Epithelial cell of esophagus (primary cell): Measurements from ENCODE around the gene ZFR2.
"Not testable (repeated sequence)": the region's sequence is repeated elsewhere in the genome, so short reads cannot be mapped to it uniquely, and the experiment has no call there.

Experiments
- DNase-seq: peaks from one replicate; pipeline ENCODE4 v3.0.0; 2010; ENCODE audit warnings: low read depth
- H3K4me3 ChIP-seq: 2 replicates; pipeline ENCODE4 v1.5.1; 2011; ENCODE audit warnings: mild to moderate bottlenecking, low read length, control low read depth
- TF ChIP-seq, protein P1 (sequence below): IDR thresholded peaks from 2 replicates; pipeline ENCODE4 v1.5.1; 2011; ENCODE audit warnings: low read depth, mild to moderate bottlenecking, low read length, control low read depth, inconsistent platforms; ENCODE audit not compliant: insufficient read depth; ENCODE audit errors: missing control alignments

ZFR2 gene

DNA sequence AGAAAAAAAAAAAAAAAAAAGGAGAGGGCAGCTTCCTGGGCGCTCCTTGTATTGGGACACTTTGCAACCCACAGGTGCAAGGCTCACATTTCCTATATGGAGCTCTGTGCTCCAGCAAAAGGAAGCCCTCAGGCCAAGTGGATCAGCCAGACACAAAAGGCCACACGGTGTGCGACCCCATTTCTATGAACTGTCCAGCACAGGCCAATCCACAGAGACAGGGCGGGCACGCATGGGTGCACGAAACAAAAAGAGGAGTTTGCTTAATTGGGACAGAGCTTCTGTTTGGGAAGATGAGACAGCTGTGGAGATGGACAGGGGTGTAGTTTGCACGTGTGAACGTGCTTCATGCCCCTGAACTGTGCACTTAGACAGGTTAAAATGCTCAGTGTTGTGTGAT, 51.1 kb downstream of the ZFR2 start:
- TF ChIP-seq, protein P1, sequence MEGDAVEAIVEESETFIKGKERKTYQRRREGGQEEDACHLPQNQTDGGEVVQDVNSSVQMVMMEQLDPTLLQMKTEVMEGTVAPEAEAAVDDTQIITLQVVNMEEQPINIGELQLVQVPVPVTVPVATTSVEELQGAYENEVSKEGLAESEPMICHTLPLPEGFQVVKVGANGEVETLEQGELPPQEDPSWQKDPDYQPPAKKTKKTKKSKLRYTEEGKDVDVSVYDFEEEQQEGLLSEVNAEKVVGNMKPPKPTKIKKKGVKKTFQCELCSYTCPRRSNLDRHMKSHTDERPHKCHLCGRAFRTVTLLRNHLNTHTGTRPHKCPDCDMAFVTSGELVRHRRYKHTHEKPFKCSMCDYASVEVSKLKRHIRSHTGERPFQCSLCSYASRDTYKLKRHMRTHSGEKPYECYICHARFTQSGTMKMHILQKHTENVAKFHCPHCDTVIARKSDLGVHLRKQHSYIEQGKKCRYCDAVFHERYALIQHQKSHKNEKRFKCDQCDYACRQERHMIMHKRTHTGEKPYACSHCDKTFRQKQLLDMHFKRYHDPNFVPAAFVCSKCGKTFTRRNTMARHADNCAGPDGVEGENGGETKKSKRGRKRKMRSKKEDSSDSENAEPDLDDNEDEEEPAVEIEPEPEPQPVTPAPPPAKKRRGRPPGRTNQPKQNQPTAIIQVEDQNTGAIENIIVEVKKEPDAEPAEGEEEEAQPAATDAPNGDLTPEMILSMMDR: no peak
- no peak overlapping the region for H3K4me3 ChIP-seq
- DNase-seq: no peak

DNA sequence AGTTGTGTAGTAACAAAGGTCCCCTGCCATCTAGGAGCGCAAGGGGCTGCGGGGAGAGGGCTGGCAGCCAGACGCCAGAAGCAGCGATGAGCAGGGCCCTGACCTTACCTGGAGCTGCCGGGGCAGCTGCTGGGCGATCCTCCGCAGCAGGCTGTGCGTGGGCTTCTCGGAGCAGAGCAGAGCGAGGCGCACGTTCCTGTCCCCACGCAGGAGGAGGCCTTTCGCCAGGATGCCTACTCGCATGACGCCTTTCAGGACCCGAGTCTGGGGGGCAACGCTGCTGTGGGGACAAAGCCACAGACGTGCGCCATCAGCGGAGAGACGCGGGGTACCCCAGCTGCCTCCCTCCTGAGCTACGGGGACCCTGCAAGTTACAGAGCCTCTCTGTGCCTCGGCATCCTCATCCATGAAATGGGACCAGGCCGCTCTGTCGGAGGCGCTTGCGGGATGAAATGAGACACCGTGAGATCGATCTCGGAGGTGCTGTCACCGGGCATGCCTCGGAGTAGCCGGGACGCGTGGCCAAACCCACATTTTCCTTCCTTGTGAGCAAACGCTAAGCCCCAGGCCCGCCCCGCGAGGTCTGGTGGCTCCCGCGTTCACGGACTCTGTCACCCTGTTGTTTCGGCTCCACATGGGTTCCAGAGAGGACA, 52.1 kb downstream of the ZFR2 start:
- no peak overlapping the region for H3K4me3 ChIP-seq
- DNase-seq: no peak
- TF ChIP-seq, protein P1: no peak

DNA sequence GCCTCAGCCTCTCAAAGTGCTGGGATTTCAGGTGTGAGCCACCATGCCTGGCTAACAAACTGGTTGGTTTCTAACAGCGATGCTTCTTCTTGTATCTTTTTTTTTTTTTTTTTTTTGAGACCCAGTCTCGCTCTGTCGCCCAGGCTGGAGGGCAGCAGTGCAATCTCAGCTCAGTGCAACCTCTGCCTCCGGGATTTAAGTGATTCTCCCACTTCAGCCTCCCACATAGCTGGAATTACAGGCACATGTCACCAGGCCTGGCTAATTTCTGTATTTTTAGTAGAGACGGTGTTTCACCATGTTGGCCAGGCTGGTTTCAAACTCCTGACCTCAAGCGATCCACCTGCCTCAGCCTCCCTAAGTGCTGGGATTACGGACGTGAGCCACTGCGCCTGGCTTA, 52.7 kb downstream of the ZFR2 start:
- not testable (repeated sequence) for DNase-seq, H3K4me3 ChIP-seq

DNA sequence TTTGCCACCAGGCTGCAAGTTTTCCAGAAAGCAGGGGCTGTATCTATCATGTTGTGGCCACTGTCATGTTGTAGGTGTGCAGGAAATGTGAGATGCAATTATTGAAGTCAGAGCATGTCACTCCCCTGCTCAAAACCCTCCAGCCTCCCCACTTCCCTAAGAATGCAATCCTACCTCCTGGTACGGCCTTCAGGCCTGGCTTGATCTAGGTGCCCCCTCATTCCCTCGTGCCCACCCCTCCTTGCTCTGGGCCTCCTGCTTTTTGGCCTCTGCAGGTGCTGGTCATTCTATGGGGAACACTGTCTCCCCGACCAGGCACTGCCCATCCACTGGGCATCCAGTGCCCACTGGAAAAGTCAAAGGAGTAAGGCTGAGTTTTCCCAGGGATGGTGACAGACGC, 54.2 kb downstream of the ZFR2 start:
- TF ChIP-seq, protein P1: no peak
- no peak overlapping the region for H3K4me3 ChIP-seq
- no peak for DNase-seq

DNA sequence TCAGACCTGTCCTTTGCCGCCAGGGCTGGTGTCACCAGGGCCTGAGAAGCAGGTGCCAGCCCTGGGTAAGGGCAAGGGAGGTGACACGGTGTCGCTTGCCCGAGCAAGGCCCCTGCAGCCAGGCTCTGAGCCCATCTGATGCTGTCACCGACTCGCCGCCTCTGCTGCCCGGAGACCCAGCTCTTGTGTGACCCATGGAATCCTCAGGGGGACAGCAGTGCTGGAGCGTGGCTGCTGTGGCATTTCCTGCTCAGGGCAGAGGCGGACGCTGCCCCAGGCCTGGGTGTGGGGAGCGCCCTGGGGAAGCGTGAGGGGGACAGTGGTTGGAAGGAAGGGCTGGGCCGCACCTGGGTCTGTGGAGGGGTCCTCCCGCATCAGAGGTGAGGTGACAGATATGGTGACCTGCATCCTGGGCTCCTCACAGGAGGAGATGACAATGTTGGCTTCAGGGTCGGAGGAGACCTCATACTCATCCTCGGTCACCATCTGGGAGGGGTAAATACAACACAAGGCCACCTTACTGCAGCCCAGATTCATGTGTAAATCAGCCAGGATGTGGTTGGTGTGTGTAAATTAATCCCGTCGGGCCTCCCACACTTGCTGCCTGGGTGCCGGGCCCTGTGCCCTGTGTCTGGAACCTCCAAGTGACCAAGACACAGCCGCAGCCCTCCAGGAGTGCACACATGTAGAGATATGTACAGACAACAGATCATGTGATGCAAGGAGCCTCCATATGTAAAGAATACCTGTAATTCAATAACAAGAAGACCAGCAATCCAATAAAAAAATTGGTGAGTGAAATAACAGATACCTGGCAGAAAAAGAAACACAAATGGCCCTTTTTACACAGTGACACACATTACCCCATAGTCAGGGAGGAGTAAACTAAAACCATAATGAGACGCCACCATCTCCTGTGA, 55.1 kb downstream of the ZFR2 start:
- no peak overlapping the region for H3K4me3 ChIP-seq
- TF ChIP-seq, protein P1: no peak
- DNase-seq: no peak

DNA sequence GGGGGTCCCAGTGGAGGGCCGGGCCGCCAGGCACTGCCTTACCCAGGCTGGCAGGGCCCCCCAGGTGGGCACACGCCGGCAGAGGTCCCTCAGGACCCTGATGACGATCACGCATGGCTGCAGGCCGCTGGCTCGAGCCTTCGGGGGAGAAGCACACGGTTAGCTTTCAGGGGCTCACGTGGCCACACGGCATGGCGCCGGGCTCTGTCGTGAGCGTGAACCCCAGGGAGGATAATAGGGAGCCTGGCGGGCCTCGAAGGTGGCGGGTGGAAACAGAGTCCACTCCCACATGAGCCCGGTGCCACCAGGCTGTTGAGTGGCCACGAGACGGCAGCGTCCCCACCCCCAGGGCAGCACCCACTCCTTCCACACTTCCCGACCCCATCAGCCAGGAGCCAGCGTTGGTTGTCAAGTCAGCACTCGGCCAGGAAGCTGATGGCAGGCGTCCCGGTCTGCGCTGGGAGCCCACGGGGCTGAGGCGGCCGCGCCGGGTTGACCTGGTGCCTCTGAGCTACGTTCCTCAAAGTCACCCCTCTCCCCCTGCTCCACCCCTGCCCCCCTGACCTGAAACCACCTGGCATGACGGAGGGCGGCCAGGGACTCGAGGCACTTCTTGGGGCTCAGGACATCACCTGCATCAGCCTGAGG, 58.0 kb downstream of the ZFR2 start:
- H3K4me3 ChIP-seq: no peak overlapping the region
- TF ChIP-seq, protein P1: no peak
- no peak for DNase-seq
